Neural progenitor cell (in vitro differentiated cells): ENCODE measurements around the gene GNG12.

ENCODE experiments used
- EZH2 ChIP-seq: fragments of 200-600 bp; sonication (generic); IDR thresholded peaks from 2 replicates; pipeline ENCODE4 v1.6.1; 2017; ENCODE audit warnings: antibody characterized with exemption, mild to moderate bottlenecking, moderate library complexity
- EZH2phosphoT487 ChIP-seq: fragments of 200-600 bp; sonication (generic); IDR thresholded peaks from 2 replicates; pipeline ENCODE4 v1.6.1; 2017; ENCODE audit warnings: antibody characterized with exemption
- TF ChIP-seq, protein P1 (sequence below): fragments of 200-600 bp; sonication (generic); IDR thresholded peaks from 2 replicates; pipeline ENCODE4 v1.5.1; 2017; ENCODE audit warnings: antibody characterized with exemption, mild to moderate bottlenecking

DNA sequence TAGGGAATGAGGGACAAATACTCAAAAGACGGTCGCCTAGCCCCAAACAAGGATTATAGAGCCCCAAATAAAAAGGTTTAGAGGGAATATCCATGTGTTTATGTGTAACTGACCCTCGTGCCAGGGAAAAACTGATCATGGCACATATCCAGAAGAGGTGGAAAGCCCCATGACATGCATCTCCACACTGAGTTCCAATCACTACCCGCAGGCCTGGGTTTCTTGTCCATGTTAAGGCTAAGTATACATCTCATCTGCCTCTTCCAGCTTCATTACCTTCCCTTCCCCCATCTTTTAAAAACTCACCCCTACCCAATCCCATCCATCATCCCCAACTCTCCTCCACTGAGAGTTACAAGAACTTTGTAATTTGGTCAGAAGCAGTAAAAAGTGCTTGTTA lies 133.0 kb downstream of the GNG12 start:
- TF ChIP-seq, protein P1, sequence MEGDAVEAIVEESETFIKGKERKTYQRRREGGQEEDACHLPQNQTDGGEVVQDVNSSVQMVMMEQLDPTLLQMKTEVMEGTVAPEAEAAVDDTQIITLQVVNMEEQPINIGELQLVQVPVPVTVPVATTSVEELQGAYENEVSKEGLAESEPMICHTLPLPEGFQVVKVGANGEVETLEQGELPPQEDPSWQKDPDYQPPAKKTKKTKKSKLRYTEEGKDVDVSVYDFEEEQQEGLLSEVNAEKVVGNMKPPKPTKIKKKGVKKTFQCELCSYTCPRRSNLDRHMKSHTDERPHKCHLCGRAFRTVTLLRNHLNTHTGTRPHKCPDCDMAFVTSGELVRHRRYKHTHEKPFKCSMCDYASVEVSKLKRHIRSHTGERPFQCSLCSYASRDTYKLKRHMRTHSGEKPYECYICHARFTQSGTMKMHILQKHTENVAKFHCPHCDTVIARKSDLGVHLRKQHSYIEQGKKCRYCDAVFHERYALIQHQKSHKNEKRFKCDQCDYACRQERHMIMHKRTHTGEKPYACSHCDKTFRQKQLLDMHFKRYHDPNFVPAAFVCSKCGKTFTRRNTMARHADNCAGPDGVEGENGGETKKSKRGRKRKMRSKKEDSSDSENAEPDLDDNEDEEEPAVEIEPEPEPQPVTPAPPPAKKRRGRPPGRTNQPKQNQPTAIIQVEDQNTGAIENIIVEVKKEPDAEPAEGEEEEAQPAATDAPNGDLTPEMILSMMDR = no peak
- TF ChIP-seq EZH2 (no peak), EZH2phosphoT487 (no peak)
